ENCODE data around the gene RAPSN.

DNA sequence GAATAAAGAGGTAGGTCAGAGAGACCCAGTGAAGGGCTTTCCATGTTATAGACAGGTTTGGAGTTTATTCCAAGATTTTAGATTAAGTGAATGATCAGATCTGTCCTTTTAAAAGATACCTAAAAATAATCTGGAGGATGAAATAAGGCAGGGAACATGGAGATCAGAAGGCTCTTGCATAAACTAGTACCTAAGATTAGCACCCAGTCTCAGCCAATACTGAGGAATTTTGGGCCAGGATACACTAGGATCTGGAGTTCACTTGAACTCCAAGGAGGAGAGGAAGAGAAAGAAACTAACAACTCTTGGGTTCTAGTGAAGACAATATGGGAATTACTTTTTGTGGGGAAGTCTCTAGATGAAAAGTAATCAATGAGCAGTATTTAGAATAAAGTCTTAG is 47.9 kb upstream of the RAPSN start:
- no peak for TF ChIP-seq CTCF (optimal IDR thresholded peaks at IDR 0.05 in 1 of 3, IDR thresholded peaks at IDR 0.05 in 1 of 3, conservative IDR thresholded peaks at IDR 0.05 in 1 of 3; ENCODE audit: extremely low read depth in 1 of 3, insufficient read depth in 2 of 3, low read length in 3 of 3)
- no peak for TF ChIP-seq EZH2 (IDR thresholded peaks at IDR 0.05; ENCODE audit: low read length)

Data from keratinocyte (primary cell).